SK-N-SH (cell line): Measurements from ENCODE around the gene LTB4R.

Source experiments
- CTCF ChIP-seq: fragments of 200-600 bp; sonication (generic); IDR thresholded peaks from 2 replicates; pipeline ENCODE4 v1.6.1; 2017; ENCODE audit warnings: antibody characterized with exemption, mild to moderate bottlenecking, moderate library complexity
- RCOR1 ChIP-seq: fragments of 150-350 bp; IDR thresholded peaks from 2 replicates; pipeline ENCODE4 v1.6.1; 2017; ENCODE audit warnings: antibody characterized with exemption, low read length
- REST ChIP-seq: IDR thresholded peaks from 2 replicates; pipeline ENCODE4 v1.6.1; 2012; ENCODE audit warnings: mild to moderate bottlenecking, low read depth, low read length, moderate library complexity
- RFX5 ChIP-seq: IDR thresholded peaks from 2 replicates; pipeline ENCODE4 v1.6.1; 2012; ENCODE audit warnings: mild to moderate bottlenecking, improper control_type of control experiment, low read length
- TCF12 ChIP-seq: IDR thresholded peaks from 2 replicates; pipeline ENCODE4 v1.4.0; 2012
- TEAD4 ChIP-seq: IDR thresholded peaks from 2 replicates; pipeline ENCODE4 v1.4.0; 2012; ENCODE audit warnings: mild to moderate bottlenecking, borderline replicate concordance; ENCODE audit not compliant: insufficient read depth
- TF ChIP-seq, protein P1 (sequence below): fragments of 150-350 bp; IDR thresholded peaks from 2 replicates; pipeline ENCODE4 v1.6.1; 2016; ENCODE audit warnings: mild to moderate bottlenecking, low read depth, low read length

- no peak for TF ChIP-seq TCF12
- TF ChIP-seq REST, result no peak
- TF ChIP-seq, protein P1, sequence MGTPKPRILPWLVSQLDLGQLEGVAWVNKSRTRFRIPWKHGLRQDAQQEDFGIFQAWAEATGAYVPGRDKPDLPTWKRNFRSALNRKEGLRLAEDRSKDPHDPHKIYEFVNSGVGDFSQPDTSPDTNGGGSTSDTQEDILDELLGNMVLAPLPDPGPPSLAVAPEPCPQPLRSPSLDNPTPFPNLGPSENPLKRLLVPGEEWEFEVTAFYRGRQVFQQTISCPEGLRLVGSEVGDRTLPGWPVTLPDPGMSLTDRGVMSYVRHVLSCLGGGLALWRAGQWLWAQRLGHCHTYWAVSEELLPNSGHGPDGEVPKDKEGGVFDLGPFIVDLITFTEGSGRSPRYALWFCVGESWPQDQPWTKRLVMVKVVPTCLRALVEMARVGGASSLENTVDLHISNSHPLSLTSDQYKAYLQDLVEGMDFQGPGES, result no peak
- no peak for TF ChIP-seq CTCF
- TF ChIP-seq TEAD4, result no peak
- no peak for TF ChIP-seq RFX5
- TF ChIP-seq RCOR1, result no peak
Measured at GRCh38 chr14:24268225-24268624, 43.1 kb upstream of the LTB4R start.
